HG02884 (cell line): ENCODE data around the gene ZIC2.

Experiments
- ATAC-seq: cut with Tn5 transposase; IDR thresholded peaks from one replicate; pipeline ENCODE4 v1.9.1; 2021; ENCODE audit warnings: mild to moderate bottlenecking, moderate library complexity; ENCODE audit not compliant: unreplicated experiment

The ZIC2 gene

DNA sequence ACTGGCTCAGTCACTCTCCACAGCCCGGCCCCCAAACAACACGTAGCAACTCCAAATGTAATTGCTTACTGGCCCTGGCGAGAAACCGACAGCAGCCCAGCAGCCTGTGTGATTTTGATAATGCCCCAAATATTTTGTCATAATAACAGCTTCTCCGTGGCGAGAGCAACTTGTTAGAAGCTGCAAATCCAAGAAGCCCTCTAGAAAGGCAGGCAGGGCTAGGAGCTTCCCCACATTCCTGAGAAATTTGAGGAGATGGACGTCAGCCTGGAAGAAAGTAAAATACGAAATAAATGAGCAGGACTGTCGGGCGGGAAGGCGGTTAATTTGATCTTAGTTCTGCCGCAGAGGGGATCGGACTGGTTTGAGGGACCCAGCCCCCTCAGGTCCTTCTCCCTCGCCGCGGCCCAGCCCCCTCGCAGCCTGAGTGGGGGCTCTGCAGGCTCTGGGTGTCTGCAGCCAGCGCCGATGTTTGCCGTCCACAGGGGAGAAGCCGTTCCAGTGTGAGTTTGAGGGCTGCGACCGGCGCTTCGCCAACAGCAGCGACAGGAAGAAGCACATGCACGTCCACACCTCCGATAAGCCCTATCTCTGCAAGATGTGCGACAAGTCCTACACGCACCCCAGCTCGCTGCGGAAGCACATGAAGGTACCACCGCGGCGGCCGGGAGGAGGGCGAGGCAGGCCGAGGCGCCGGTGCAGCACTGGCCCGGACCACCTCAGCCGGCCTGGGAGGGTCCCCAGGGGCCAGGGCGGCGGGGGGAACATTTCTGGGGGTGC lies 3.1 kb downstream of the ZIC2 start:
- no peak for ATAC-seq

- ATAC-seq = no peak
These were observed 3.8 kb downstream of the ZIC2 start for GRCh38 chr13:99985241-99985874.

DNA sequence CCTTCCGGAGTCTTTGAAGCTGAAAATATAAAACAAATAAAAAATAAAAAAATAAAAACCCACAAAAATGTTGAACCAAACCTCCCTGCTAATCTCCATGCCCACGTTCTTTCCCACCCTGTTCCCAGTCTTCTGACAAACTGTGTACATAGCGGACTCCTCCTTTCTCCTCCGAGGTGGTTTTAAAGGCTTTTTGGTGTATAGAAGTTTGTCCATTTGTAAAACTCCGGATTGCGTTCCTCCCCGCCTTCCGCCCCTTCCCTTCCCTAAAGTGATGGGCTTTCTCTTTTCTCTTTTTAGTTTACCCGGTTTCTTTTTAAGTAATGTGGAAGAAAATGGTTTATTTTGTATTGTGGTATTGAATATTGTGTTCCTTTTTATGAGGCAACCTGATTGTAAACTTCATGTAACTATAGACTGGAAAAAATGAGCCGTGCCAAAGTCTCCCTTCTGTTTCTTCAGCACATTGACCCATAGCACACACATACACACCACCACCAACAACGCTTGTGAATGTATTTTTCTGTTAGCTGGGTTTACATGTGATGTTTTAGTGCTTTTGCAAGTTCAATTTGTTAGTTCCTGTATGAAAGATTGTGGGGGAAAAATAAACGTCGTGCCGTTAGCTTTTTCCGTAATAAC lies 4.4 kb downstream of the ZIC2 start:
- ATAC-seq = no peak

- ATAC-seq = no peak
These were observed 5.2 kb downstream of the ZIC2 start for GRCh38 chr13:99986741-99987140.

DNA sequence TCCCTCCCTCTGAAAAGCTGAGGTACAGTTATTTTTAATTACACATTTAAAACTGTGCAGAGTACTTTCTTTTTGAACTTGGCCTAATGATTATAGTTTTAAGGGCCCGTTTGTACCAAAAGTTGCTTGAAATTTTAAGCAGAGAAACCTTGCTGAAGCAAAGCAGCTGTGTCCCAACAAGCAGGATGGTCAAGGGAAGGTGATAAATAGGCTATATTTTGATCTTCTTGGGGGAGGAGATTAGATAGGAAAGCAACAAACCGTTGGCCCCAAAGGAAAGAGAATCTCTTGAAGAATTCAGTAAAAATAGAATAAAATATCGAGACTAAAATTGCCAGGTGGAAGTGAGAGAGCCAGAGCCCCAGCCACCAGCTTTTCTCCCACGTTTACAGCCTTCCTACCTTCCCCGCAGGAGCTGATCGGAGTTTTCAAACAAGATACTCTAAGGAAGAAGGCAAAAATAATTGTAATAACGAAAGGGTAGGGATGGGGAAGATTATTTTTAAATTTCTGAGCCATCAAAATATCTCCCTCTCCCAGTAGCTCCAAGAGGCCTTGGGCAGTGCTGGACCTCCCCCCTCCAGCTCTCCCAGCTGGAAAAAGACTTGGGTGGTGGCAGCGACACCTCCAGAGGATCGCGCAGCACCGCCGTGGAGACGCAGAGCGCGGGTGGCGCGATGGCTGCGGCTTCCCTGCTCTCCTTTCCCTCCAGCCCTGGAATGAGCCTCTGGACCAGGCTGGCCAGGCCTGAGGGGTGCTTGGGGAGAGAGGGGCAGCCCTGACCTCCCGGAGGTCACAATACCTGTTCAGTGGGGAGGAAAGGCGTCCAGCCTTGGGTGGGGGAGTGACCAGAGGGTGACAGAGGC lies 5.8 kb downstream of the ZIC2 start:
- ATAC-seq = no peak

GRCh38 chr13:99988529-99989275 lies 7.1 kb downstream of the ZIC2 start:
- ATAC-seq = no peak

GRCh38 chr13:99989276-99990125 lies 7.9 kb downstream of the ZIC2 start:
- no peak for ATAC-seq

GRCh38 chr13:99990126-99990977 lies 8.8 kb downstream of the ZIC2 start:
- ATAC-seq = no peak

GRCh38 chr13:99991013-99991827 lies 9.6 kb downstream of the ZIC2 start:
- ATAC-seq = no peak

DNA sequence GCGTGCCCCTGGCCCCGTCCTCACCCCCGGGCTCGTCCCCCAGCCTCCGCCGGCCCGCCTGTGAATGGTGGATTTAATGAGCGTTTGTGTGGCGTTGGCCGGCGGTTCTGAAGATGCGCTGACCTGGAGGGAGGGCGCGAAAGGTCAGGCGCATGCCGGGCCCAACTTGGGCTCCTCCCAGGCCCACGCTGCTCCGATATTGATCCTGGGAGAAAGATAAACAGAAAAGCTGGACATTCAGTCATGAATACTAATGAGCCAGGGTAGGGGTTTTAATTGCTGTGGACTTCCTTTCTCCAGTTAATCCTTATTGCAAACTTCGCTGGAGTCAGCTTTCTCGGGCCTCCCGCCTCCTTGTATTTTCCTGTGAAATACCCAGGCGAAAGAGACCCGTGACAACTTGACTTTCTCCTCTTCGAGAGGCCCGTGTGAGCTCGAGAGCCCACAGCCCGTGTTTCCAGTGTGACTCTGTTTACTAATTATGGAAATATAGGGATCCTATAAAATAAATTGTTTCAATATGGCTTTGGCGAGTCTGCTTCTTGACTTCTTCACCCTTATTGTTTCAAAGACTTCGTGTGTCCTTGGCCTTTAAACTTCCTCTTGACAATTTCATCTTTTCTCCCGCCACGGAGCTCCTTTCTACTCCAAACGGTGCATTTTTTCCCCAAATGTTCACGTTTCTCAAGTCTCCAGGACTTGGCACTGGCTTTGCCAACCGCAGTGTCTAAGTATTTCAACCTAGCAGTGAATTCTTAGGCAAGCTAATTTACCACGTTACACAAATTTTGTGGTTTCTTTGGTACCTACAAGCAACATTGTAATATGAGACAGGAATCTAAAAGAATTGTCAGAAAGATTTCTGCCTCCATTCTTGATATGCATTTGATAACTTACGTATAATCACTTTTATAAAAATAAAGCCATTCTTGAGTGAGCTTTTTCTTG lies 10.5 kb downstream of the ZIC2 start:
- no peak for ATAC-seq

- ATAC-seq = no peak
These were observed 11.4 kb downstream of the ZIC2 start for GRCh38 chr13:99992949-99993351.

- ATAC-seq = no peak
These were observed 12.4 kb downstream of the ZIC2 start for GRCh38 chr13:99993660-99994637.

GRCh38 chr13:99994638-99995020 lies 13.0 kb downstream of the ZIC2 start:
- no peak for ATAC-seq

DNA sequence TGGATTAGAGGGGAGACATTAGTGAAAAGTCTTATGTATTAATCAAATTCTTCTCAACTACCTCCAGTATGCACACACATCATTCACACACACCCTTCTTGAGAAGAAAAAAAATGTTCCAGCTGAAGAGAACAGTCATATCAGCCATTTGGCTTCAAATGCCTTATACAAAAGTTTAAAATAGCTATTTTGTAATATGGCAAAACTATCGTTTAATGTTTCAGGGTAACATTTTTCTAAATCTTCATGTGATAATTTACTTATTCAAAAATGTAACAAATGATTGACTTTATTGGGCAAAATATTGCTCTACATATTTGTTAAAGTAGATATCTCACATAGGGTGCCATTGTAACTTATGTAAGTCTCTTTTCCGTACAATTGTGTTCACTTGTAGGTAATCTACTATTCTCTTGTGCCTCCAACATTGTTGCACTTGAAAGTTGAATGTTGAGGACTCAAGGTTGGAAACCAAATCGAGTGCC lies 13.6 kb downstream of the ZIC2 start:
- ATAC-seq = no peak

GRCh38 chr13:99995589-99996380 lies 14.2 kb downstream of the ZIC2 start:
- ATAC-seq = no peak
